GM10266 (cell line): Measurements from ENCODE around the gene G6PD.

Source experiments
- DNase-seq: peaks from one replicate; pipeline ENCODE4 v3.0.0; 2012; ENCODE audit errors: extremely low spot score
- TF ChIP-seq, protein P1 (sequence below): IDR thresholded peaks from 2 replicates; pipeline ENCODE4 v1.5.1; 2012; ENCODE audit warnings: mild to moderate bottlenecking, low read depth; ENCODE audit not compliant: control insufficient read depth, insufficient read depth; ENCODE audit errors: missing control alignments

G6PD gene

DNA sequence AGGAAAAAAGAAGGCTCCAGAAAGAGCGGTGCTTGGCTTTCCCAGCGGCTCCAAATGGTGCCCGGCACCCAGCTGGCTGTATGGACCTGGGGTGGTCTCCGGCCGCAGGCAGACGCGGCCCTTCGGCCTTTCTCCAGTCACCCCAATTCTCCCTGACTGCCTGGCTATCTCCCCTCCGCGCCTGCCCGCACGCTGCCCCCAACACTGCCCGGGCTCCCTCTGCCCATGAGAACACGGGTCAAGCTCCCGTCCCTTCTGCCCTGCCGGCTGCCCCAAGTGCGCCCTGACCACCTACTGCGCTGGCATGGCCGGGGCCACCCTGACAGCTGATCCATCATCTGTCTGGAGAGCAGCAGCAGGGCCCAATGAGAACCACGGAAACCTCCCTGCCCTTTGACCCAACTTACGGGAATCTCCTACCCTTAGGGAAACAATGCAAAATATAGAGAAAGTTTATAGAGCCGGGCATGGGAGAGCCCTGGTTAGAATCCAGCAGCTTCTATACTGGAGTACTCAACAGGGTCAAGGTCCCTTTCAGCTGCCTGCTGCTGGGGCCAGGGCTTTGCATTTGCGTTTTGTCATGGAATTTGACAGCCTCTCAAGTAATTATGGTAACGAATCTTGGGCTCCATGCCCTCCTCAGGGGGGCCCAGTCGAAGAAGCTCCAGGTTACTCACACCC lies 29.4 kb downstream of the G6PD start:
- no peak for DNase-seq
- TF ChIP-seq, protein P1, sequence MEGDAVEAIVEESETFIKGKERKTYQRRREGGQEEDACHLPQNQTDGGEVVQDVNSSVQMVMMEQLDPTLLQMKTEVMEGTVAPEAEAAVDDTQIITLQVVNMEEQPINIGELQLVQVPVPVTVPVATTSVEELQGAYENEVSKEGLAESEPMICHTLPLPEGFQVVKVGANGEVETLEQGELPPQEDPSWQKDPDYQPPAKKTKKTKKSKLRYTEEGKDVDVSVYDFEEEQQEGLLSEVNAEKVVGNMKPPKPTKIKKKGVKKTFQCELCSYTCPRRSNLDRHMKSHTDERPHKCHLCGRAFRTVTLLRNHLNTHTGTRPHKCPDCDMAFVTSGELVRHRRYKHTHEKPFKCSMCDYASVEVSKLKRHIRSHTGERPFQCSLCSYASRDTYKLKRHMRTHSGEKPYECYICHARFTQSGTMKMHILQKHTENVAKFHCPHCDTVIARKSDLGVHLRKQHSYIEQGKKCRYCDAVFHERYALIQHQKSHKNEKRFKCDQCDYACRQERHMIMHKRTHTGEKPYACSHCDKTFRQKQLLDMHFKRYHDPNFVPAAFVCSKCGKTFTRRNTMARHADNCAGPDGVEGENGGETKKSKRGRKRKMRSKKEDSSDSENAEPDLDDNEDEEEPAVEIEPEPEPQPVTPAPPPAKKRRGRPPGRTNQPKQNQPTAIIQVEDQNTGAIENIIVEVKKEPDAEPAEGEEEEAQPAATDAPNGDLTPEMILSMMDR: no peak

DNA sequence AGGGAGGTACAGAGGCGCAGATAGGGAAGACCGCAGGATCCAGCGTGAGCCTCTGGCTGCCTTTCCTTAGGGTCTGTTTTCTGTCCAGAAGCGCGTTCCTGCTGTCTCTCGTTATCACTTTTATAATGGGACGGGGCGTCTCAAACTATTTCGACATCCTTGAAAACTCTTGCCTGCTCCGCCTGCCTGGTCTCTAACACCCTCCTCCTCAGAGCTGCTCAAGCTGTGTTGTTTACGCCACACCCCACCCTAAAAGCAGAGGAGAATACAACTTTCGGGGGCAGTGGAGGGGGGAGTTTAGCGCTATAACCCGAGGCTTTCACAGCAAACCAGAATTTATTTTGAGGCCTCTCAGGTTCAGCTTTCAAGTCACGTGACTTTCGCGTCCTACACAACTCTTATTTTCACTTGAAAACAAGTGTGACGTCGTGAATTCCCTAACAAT lies 30.0 kb downstream of the G6PD start:
- DNase-seq: no peak
- TF ChIP-seq, protein P1: no peak

DNA sequence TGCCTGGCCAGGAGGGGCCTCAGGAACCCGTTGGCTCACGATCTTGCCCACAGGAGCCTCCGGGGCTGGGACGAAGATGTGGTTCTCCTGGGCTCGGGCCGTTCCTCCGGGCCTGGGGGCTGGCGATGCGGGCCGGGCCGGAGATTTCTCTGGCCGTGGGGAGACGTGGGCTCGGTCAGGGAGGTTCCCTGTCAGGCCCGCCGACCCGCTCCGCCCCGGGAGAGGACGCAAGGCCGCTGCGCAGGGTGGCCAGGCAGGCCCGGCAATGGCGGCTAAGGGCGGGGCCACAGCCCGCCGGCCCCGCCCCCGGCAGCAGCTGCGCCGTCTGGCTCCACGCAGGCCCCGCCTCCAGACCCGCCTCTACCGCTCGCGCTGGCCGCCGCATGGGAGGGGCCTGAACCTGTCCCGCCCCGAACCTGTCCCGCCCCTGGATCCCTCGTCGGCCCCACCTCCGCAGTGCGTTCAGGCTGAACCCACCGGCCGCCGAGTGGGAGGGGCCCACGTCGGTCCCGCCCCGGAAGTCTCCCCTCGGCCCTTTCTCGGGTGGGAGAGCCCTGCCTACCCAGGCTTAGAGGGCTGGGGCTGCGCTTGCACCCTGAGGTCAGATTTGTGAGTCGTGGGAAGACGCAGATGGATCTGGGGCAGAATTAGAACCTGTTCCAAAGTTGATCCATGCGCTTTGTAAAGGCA lies 30.5 kb downstream of the G6PD start, which contains the start of gene FAM3A:
Gene FAM3A (minus strand): TSS at position 267 of the 690 bp plus-strand sequence. CDS start 460 bp downstream, outside the sequence.
- DNase-seq: peak; percentile 92
- TF ChIP-seq, protein P1: no peak

DNA sequence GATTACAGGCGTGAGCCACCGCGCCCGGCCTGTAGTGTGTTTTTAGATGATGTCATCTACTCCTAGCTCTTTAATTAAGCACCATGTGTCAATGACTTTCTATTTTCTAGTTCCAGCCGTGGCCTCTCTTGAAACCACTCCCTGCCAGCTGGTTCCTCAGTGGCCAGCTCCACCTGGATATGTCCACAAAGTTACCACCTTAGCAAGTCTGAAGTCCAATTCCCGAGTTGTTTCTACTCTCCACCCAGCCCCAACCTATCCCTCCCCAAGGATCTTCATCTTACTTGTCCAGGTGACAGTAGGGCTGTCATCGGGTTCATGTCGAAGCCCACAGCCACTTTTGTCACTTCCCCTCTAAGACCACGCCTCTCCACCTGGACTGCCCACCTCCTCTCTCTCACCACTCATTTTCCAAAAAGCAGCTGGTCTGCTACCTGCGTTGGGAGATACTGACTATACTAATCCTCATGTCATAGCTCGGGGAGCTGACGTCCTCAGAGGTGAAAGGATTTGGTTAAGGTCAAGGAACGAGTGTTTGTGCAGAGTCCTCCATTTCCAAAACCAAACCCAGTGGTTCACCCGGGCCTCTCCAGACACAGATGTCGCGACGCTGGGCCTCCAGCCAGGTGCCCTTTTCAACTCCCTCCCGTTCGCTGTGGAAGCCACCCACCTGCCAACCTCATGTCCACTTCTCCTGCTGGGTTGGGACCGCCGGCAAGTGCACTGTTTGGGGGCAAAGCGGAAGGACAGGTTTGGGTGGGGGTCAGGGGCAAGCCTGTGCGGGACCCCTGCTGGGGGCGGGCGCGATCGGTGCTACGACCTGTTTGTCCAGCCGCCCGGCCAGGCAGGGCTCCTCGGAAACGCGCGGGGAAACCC lies 31.3 kb downstream of the G6PD start:
- DNase-seq: peak; percentile 13
- TF ChIP-seq, protein P1: no peak

DNA sequence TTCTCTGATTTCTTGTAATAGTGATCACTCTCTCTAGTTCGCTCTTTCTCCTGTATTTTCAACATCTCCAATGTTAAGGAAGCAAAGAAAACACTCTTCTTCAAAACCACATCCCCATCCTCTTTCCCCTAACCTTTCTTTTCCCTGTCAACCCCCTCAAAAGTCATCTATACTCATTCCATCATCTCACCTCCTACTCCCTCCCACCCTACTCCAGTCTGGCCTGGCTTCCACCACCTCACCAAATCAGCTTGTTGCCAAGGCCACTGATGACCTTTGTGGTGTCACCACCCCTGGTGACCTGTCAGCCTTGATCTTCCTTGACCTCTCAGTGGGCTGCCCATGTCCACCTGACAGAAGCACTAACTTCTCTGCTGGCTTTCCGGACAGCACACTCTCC lies 32.9 kb downstream of the G6PD start:
- TF ChIP-seq, protein P1: no peak
- no peak for DNase-seq

DNA sequence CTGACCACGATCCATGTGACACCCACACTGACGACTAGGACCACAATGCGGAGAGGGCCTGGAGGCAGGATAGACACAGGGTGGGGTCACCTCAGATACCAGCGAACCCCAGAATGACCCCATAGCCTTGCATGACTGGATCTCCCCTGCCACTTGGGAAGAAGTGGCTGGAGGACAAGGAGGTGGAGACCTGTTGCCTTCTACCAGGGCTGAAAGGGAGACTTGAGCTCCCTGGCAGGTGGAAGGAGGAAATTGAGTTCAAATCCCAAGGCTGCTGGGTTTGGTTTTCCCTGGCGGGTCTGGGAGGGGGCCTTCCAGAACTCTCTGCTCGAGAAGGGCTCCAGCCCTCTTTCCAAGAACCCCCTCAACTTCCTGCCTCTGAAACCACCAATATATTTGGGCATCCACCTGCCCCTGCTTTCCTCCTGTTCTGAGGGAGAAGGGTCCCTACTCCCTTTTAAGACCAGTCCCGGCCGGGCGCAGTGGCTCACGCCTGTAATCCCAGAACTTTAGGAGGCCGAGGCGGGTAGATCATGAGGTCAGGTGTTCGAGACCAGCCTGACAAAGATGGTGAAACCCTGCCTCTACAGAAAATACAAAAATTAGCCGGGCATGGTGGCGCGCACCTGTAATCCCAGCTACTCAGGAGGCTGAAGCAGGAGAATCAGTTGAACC lies 33.6 kb downstream of the G6PD start:
- DNase-seq: no peak
- TF ChIP-seq, protein P1: no peak
